Measurements from ENCODE around the gene PCDHB11.
"Not testable (repeated sequence)": the region's sequence is repeated elsewhere in the genome, so short reads cannot be mapped to it uniquely, and the experiment has no call there.

GRCh38 chr5:141157356-141157755, 42.1 kb upstream of the PCDHB11 start:
- TF ChIP-seq MYC (IDR thresholded peaks at IDR 0.05; ENCODE audit: low read depth, low read length); EZH2 (IDR thresholded peaks at IDR 0.05; ENCODE audit: borderline replicate concordance, low read depth, low read length, severe bottlenecking); CTCF (IDR thresholded peaks at IDR 0.05; ENCODE audit: extremely low read depth in 1 of 2, insufficient read depth in 1 of 2, low read depth in 1 of 2, low read length in 2 of 2); POLR2A (IDR thresholded peaks at IDR 0.05; ENCODE audit: low read depth, low read length); POLR2AphosphoS5 (IDR thresholded peaks at IDR 0.05; ENCODE audit: insufficient read depth, low read depth, low read length); MAX (IDR thresholded peaks at IDR 0.05; ENCODE audit: insufficient read depth, insufficient read length); FOS (IDR thresholded peaks at IDR 0.05; ENCODE audit: borderline replicate concordance, insufficient read depth, low read length): not testable (repeated sequence)

Measured in endothelial cell of umbilical vein (primary cell).